C4-2B (cell line): ENCODE data around the gene CUX1.
"Not testable (repeated sequence)": the region's sequence is repeated elsewhere in the genome, so short reads cannot be mapped to it uniquely, and the experiment has no call there.

Experiments used
- H3K27ac ChIP-seq: fragments of 450-650 bp; 2 replicates; pipeline ENCODE4 v1.5.1; 2017
- CTCF ChIP-seq: fragments of 450-650 bp; conservative IDR thresholded peaks from 2 replicates; pipeline ENCODE4 v1.5.1; 2017; ENCODE audit warnings: mild to moderate bottlenecking
- ZFX ChIP-seq: fragments of 450-650 bp; IDR thresholded peaks from 2 replicates; pipeline ENCODE4 v1.6.1; 2017

CUX1 gene

GRCh38 chr7:101924171-101924570, 106.7 kb downstream of the CUX1 start:
- TF ChIP-seq CTCF: no peak
- TF ChIP-seq ZFX: no peak
- H3K27ac ChIP-seq: no peak overlapping the region

GRCh38 chr7:101926265-101926664, 108.8 kb downstream of the CUX1 start:
- H3K27ac ChIP-seq: no peak overlapping the region
- TF ChIP-seq ZFX (no peak), CTCF (no peak)

- TF ChIP-seq ZFX: no peak
- TF ChIP-seq CTCF: no peak
- no peak overlapping the region for H3K27ac ChIP-seq
Measured at GRCh38 chr7:101927389-101927788, 110.0 kb downstream of the CUX1 start.

- no peak overlapping the region for H3K27ac ChIP-seq
- TF ChIP-seq ZFX (no peak), CTCF (no peak)
Measured at GRCh38 chr7:101927802-101928201, 110.4 kb downstream of the CUX1 start.

- no peak overlapping the region for H3K27ac ChIP-seq
- TF ChIP-seq ZFX (no peak), CTCF (no peak)
Measured at GRCh38 chr7:101929256-101929655, 111.8 kb downstream of the CUX1 start.

GRCh38 chr7:101929911-101930310, 112.5 kb downstream of the CUX1 start:
- not testable (repeated sequence) for H3K27ac ChIP-seq

- TF ChIP-seq CTCF: no peak
- no peak for TF ChIP-seq ZFX
- H3K27ac ChIP-seq: no peak overlapping the region
Measured at GRCh38 chr7:101932083-101932482, 114.7 kb downstream of the CUX1 start.

- TF ChIP-seq ZFX (no peak), CTCF (no peak)
- no peak overlapping the region for H3K27ac ChIP-seq
Measured at GRCh38 chr7:101933028-101933427, 115.6 kb downstream of the CUX1 start.
